ENCODE data around the gene RGS3.

RGS3 gene

GRCh38 chr9:113508111-113508749 lies 44.7 kb downstream of the RGS3 start:
- peak; percentile 20 for DNase-seq (ENCODE audit: low read depth, low spot score)
- no peak overlapping the region for H3K4me3 ChIP-seq (ENCODE audit: low read length)
- no peaks in the 10 kb centered on the region for H3K36me3 ChIP-seq (ENCODE audit: control insufficient read depth, insufficient read depth, low read length)
- no peaks in the 10 kb centered on the region for H3K9me3 ChIP-seq (ENCODE audit: control insufficient read depth, insufficient read depth, low read length)
- WGBS (ENCODE audit: insufficient coverage, insufficient read length), result no CpG with 5 or more reads among the region's 10 CpGs
- H3K27me3 ChIP-seq (ENCODE audit: control insufficient read depth, insufficient read depth, low read length), result no peaks in the 10 kb centered on the region
- peaks cover 5% of the 10 kb centered on the region; the same call in 1 of the 2 replicates for H3K4me1 ChIP-seq (ENCODE audit: control insufficient read depth, insufficient read depth, low read length)
- no peak overlapping the region for H3K27ac ChIP-seq (ENCODE audit: low read length)

DNA sequence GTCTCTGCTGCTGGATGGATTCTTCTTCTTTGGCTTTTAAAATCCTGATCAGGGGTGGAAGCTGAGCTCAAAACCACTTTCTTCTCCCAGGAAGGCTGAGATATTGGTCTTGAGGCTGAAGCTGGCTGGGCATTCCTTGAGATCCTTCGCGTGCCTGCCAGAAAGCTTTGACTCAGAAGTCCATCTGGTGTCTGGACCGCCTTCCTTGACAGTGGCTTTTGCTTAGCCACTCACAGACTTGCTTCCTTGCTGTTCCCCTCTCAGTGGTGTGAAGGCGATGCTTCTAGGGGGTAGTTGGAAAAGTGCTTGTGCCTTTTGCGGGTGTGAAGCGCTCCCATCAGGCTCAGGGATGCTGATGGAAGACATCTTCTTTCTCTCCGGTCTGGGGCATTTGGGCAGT lies 45.9 kb downstream of the RGS3 start:
- WGBS (ENCODE audit: insufficient coverage, insufficient read length), result no CpG with 5 or more reads among the region's 7 CpGs
- Histone ChIP-seq H3K27ac (ENCODE audit: low read length) (no peak overlapping the region), H3K36me3 (ENCODE audit: control insufficient read depth, insufficient read depth, low read length) (no peaks in the 10 kb centered on the region), H3K4me3 (ENCODE audit: low read length) (no peak overlapping the region), H3K9me3 (ENCODE audit: control insufficient read depth, insufficient read depth, low read length) (no peaks in the 10 kb centered on the region), H3K4me1 (ENCODE audit: control insufficient read depth, insufficient read depth, low read length) (peaks cover 3% of the 10 kb centered on the region; the same call in 1 of the 2 replicates), H3K27me3 (ENCODE audit: control insufficient read depth, insufficient read depth, low read length) (no peaks in the 10 kb centered on the region)
- DNase-seq (ENCODE audit: low read depth, low spot score), result no peak

GRCh38 chr9:113511047-113511521 lies 47.6 kb downstream of the RGS3 start:
- no CpG with 5 or more reads among the region's 6 CpGs for WGBS (ENCODE audit: insufficient coverage, insufficient read length)
- no peak overlapping the region for H3K27ac ChIP-seq (ENCODE audit: low read length)
- no peaks in the 10 kb centered on the region for H3K27me3 ChIP-seq (ENCODE audit: control insufficient read depth, insufficient read depth, low read length)
- H3K36me3 ChIP-seq (ENCODE audit: control insufficient read depth, insufficient read depth, low read length), result no peaks in the 10 kb centered on the region
- no peak overlapping the region for H3K4me3 ChIP-seq (ENCODE audit: low read length)
- no peak for DNase-seq (ENCODE audit: low read depth, low spot score)
- peaks cover 3% of the 10 kb centered on the region; the same call in 1 of the 2 replicates for H3K4me1 ChIP-seq (ENCODE audit: control insufficient read depth, insufficient read depth, low read length)
- H3K9me3 ChIP-seq (ENCODE audit: control insufficient read depth, insufficient read depth, low read length), result no peaks in the 10 kb centered on the region

DNA sequence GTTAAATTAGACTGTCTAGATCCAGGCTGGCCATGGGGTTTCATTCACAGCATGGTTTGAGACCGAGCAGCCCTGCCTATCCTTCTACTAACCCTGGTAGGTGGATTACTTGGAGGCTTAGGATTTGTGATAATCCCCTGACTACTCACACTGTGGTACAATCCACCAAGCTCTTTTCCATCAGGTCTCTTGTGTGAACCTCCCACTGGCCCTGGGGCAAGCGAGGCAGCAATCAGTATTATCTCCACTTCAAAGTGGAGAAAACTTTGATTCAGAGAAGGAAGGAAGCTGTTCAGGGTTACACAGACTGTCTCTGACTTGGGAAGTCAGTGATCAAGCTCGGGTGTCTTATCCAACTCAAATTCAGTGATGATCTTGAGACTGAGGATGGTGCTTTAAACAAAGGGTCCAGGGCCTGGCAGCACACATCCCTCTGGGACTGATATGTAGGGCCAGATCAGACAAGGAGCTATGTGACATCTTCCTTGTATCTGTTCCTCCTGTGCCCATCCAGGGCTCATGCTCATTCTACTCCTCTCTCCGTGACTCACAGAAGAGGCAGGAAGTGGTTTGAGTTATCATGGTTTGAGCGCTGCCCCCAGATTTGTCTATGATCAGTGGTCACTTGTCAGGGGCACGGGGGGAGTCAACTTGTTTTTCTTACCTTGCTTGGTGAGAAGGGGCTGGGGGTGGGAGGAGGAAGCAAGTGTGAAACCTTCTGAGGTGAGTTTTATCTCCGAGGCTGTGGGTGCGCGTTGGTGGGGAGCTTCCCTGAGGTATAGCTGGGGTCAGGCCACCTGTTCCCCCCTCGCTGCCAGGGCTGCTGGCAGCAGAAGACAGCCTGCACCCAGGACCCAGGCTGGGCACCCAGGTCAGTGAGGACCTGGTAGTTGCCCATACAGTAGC lies 48.6 kb downstream of the RGS3 start:
- no peak for DNase-seq (ENCODE audit: low read depth, low spot score)
- Histone ChIP-seq H3K27ac (ENCODE audit: low read length) (no peak overlapping the region), H3K4me1 (ENCODE audit: control insufficient read depth, insufficient read depth, low read length) (peaks cover 1% of the 10 kb centered on the region; the same call in 1 of the 2 replicates), H3K4me3 (ENCODE audit: low read length) (no peak overlapping the region), H3K27me3 (ENCODE audit: control insufficient read depth, insufficient read depth, low read length) (no peaks in the 10 kb centered on the region), H3K9me3 (ENCODE audit: control insufficient read depth, insufficient read depth, low read length) (no peaks in the 10 kb centered on the region), H3K36me3 (ENCODE audit: control insufficient read depth, insufficient read depth, low read length) (no peaks in the 10 kb centered on the region)
- WGBS (ENCODE audit: insufficient coverage, insufficient read length), result no CpG with 5 or more reads among the region's 10 CpGs

GRCh38 chr9:113513111-113513510 lies 49.6 kb downstream of the RGS3 start:
- Histone ChIP-seq H3K4me1 (ENCODE audit: control insufficient read depth, insufficient read depth, low read length) (peaks cover 1% of the 10 kb centered on the region; the same call in 1 of the 2 replicates), H3K27ac (ENCODE audit: low read length) (no peak overlapping the region), H3K36me3 (ENCODE audit: control insufficient read depth, insufficient read depth, low read length) (no peaks in the 10 kb centered on the region), H3K27me3 (ENCODE audit: control insufficient read depth, insufficient read depth, low read length) (no peaks in the 10 kb centered on the region), H3K9me3 (ENCODE audit: control insufficient read depth, insufficient read depth, low read length) (no peaks in the 10 kb centered on the region), H3K4me3 (ENCODE audit: low read length) (no peak overlapping the region)
- no CpG with 5 or more reads among the region's 8 CpGs for WGBS (ENCODE audit: insufficient coverage, insufficient read length)
- DNase-seq (ENCODE audit: low read depth, low spot score), result no peak

- no peak overlapping the region for H3K27ac ChIP-seq (ENCODE audit: low read length)
- H3K4me1 ChIP-seq (ENCODE audit: control insufficient read depth, insufficient read depth, low read length), result peaks cover 1% of the 10 kb centered on the region; the same call in 1 of the 2 replicates
Observed at GRCh38 chr9:113513536-113513935, 50.0 kb downstream of the RGS3 start.

DNA sequence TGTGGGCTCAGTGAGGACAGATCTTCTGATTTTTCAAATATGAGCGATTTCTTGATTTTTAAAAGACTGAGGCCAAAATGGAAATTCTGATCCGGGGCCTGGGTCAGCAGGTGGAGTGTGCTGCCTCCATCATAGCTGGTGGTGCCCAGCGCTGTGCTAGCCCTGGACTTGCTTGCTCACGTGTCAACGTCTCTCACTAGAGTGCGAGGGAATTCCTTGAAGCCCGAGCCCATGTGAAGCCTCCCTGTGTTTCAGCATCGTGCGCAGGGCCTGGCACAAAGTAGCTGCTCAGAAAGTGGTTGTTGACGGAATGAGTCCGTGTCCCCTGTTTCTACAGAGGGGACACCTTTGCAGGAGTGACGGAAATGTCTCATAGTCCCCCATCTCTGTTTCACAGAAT lies 50.5 kb downstream of the RGS3 start:
- DNase-seq (ENCODE audit: low read depth, low spot score), result no peak
- H3K4me3 ChIP-seq (ENCODE audit: low read length), result no peak overlapping the region
- peaks cover 1% of the 10 kb centered on the region; the same call in 1 of the 2 replicates for H3K4me1 ChIP-seq (ENCODE audit: control insufficient read depth, insufficient read depth, low read length)
- no peak overlapping the region for H3K27ac ChIP-seq (ENCODE audit: low read length)
- no peaks in the 10 kb centered on the region for H3K9me3 ChIP-seq (ENCODE audit: control insufficient read depth, insufficient read depth, low read length)
- WGBS (ENCODE audit: insufficient coverage, insufficient read length), result no CpG with 5 or more reads among the region's 12 CpGs
- no peaks in the 10 kb centered on the region for H3K27me3 ChIP-seq (ENCODE audit: control insufficient read depth, insufficient read depth, low read length)
- H3K36me3 ChIP-seq (ENCODE audit: control insufficient read depth, insufficient read depth, low read length), result no peaks in the 10 kb centered on the region

More at GRCh38 chr9:113513536-113513935, 50.0 kb downstream of the RGS3 start:
- H3K27me3 ChIP-seq (ENCODE audit: control insufficient read depth, insufficient read depth, low read length), result no peaks in the 10 kb centered on the region
- H3K36me3 ChIP-seq (ENCODE audit: control insufficient read depth, insufficient read depth, low read length), result no peaks in the 10 kb centered on the region
- H3K9me3 ChIP-seq (ENCODE audit: control insufficient read depth, insufficient read depth, low read length), result no peaks in the 10 kb centered on the region
- no CpG with 5 or more reads among the region's 2 CpGs for WGBS (ENCODE audit: insufficient coverage, insufficient read length)
- no peak overlapping the region for H3K4me3 ChIP-seq (ENCODE audit: low read length)
- DNase-seq (ENCODE audit: low read depth, low spot score), result no peak

DNA sequence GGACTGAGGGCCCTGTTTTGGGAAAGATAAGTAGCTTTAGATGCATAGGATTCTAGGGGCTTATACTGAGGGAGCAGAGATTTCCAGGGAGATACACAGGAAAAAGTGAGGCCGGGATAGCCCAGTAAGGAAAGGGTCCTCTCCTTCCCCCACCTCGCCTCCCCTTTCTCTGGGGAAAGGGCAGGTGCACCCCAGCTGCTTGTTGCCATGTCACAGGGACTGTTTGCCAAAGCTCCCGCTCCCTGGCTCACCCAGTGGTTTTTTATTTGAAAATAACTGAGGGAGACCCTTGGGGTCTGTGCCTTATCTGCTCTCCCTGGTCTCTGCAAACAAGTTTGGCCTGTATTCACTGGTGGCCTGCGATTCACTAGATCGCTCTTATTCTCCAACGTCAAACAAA lies 51.2 kb downstream of the RGS3 start:
- no peak for DNase-seq (ENCODE audit: low read depth, low spot score)
- Histone ChIP-seq H3K27ac (ENCODE audit: low read length) (no peak overlapping the region), H3K4me1 (ENCODE audit: control insufficient read depth, insufficient read depth, low read length) (peaks cover 1% of the 10 kb centered on the region; the same call in 1 of the 2 replicates), H3K4me3 (ENCODE audit: low read length) (no peak overlapping the region), H3K27me3 (ENCODE audit: control insufficient read depth, insufficient read depth, low read length) (no peaks in the 10 kb centered on the region), H3K9me3 (ENCODE audit: control insufficient read depth, insufficient read depth, low read length) (no peaks in the 10 kb centered on the region), H3K36me3 (ENCODE audit: control insufficient read depth, insufficient read depth, low read length) (no peaks in the 10 kb centered on the region)
- WGBS (ENCODE audit: insufficient coverage, insufficient read length), result no CpG with 5 or more reads among the region's 6 CpGs

- Histone ChIP-seq H3K36me3 (ENCODE audit: control insufficient read depth, insufficient read depth, low read length) (no peaks in the 10 kb centered on the region), H3K9me3 (ENCODE audit: control insufficient read depth, insufficient read depth, low read length) (no peaks in the 10 kb centered on the region), H3K27me3 (ENCODE audit: control insufficient read depth, insufficient read depth, low read length) (no peaks in the 10 kb centered on the region), H3K27ac (ENCODE audit: low read length) (no peak overlapping the region), H3K4me1 (ENCODE audit: control insufficient read depth, insufficient read depth, low read length) (peaks cover 1% of the 10 kb centered on the region; the same call in 1 of the 2 replicates), H3K4me3 (ENCODE audit: low read length) (no peak overlapping the region)
- WGBS (ENCODE audit: insufficient coverage, insufficient read length), result no CpG with 5 or more reads among the region's 4 CpGs
- no peak for DNase-seq (ENCODE audit: low read depth, low spot score)
Observed at GRCh38 chr9:113515862-113516261, 52.3 kb downstream of the RGS3 start.

GRCh38 chr9:113516840-113517577 lies 53.5 kb downstream of the RGS3 start:
- no peaks in the 10 kb centered on the region for H3K36me3 ChIP-seq (ENCODE audit: control insufficient read depth, insufficient read depth, low read length)
- H3K4me3 ChIP-seq (ENCODE audit: low read length), result no peak overlapping the region
- H3K27ac ChIP-seq (ENCODE audit: low read length), result no peak overlapping the region
- DNase-seq (ENCODE audit: low read depth, low spot score), result no peak
- no CpG with 5 or more reads among the region's 8 CpGs for WGBS (ENCODE audit: insufficient coverage, insufficient read length)
- H3K4me1 ChIP-seq (ENCODE audit: control insufficient read depth, insufficient read depth, low read length), result peaks cover 1% of the 10 kb centered on the region; the same call in 1 of the 2 replicates
- H3K27me3 ChIP-seq (ENCODE audit: control insufficient read depth, insufficient read depth, low read length), result no peaks in the 10 kb centered on the region
- H3K9me3 ChIP-seq (ENCODE audit: control insufficient read depth, insufficient read depth, low read length), result no peaks in the 10 kb centered on the region

Data from iPS DF 6.9 (cell line).